Stimulated activated CD8-positive, alpha-beta memory T cell treated with anti-CD3 and anti-CD28 coated beads, Interleukin-15, amount 100 ng/mL, for 4 hours (primary cell): Measurements from ENCODE around the gene SLC9A8.
"Not testable (repeated sequence)": the region's sequence is repeated elsewhere in the genome, so short reads cannot be mapped to it uniquely, and the experiment has no call there.

Source experiments
- DNase-seq, 2 donors: peaks; one replicate each; pipeline ENCODE4 v3.0.0-alpha.2; 2020; ENCODE audit warnings: low read depth in 2 of 2

SLC9A8 gene

DNA sequence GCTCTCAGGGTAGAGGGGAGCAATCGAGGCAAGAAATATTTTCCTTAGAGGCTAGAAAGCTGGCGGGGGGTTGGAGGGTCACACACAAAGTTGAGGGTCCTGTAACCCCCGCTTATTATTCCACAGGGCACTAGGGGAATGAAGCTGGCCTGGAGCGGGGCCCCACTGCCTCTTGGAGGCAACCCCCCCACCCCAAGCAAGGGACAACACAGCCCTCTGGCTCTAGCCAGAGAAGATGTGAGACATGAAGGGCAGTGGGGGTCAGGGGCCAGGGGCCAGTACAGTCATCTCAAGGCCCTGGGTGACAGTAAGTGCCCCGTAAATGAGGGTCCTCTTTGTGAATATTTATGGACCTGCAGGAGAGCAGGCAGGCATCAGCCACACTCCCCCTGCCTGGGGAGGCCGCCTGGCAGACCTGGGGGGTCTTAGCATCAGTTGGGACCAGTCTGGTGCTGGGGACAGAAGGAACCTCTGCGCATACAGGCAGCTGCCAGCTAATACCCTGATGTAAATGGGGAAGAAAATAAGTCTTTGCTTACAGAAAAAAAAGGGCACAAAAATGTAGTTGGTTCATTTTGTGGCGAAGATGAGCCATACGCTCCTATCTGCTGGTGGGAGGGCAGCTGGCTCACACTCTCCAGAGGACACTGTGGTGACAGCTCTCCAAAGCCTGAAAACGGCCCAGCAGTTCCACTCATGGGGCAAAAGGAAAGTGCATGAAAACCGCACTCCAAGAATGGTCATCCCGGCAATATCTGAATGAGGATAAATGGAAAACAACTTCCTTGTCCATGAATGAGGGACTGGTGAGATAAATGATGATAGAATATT is 80.8 kb downstream of the SLC9A8 start:
- DNase-seq: no peak

DNA sequence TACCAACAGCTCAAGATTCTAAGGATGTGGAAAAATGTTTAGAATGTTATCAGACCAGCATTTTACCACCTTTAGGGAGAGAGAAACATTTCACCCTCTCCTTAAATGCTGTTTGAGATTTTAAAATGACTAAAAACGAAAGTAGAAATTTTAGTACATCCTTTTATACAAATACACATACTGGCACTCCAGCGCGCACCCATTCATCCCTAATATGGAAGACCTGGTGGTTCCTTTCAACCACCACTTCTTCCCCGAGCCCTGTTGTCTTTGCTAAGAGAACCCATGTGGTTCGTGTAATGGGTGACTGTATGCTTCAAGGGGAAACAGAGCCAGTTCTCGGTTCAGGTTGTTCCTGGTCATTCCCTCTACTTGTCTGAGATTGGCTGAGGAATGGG is 81.4 kb downstream of the SLC9A8 start:
- DNase-seq: no peak

- DNase-seq: not testable (repeated sequence)
These were observed 83.0 kb downstream of the SLC9A8 start for GRCh38 chr20:49895474-49896093.

GRCh38 chr20:49896204-49896603 is 83.6 kb downstream of the SLC9A8 start:
- no peak for DNase-seq

DNA sequence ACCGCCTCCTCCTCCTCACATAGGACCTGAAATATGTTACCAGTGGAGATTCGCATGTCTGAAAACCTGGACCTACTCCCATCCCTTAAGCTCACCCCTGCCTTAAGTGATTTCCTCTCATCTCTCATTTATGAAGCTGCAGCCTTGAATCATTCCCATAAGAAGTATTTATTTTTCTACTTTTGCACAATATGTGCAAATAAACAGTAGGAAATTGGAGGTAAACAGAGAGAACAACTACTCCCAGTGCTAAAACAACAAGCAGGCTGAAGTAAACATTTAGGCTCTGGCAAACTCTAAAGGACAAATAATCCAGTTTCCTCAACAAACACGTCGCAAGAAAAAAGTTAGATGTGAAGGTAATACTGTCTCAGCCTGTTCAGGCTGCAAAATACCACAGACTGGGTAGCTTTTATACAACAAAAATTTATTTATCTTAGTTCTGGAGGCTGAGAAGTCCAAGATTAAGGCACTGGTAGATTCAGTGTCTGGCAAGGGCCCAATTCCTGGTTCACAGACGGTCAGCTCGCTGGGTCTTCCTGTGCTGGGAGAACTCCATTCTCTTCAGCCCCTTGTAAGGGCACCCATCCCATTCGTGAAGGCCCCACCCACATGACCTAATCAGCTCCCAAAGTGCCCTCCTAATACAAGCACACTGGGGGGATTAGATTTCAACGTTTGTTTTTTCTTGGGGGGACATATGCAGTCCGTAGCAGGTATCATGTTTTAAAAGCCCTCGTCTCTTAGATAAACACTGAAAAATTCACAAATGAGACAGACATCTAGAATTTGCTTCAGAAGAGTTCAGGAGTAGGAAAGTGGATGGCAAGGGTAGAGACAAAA is 87.1 kb downstream of the SLC9A8 start:
- DNase-seq: no peak

DNA sequence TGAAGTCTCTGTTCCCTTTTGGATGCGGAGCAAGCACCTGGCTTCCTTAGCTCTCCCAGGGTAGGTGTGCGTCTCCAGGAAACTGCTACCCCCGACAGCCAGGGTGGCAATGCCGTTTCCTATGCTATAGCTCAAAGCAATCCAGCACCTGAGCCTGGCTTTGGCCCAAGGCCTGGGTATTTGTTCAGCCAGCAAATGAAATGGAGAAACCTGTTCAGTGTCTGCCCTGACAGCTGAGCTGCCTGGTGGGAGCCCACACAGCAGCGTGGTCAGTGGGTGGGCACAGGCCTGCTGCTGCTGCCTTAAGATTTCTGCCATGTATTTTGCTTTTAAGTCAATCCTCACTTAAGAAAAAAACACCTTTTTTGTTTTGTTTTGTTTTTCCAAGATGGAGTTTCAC is 89.0 kb downstream of the SLC9A8 start:
- DNase-seq: no peak

DNA sequence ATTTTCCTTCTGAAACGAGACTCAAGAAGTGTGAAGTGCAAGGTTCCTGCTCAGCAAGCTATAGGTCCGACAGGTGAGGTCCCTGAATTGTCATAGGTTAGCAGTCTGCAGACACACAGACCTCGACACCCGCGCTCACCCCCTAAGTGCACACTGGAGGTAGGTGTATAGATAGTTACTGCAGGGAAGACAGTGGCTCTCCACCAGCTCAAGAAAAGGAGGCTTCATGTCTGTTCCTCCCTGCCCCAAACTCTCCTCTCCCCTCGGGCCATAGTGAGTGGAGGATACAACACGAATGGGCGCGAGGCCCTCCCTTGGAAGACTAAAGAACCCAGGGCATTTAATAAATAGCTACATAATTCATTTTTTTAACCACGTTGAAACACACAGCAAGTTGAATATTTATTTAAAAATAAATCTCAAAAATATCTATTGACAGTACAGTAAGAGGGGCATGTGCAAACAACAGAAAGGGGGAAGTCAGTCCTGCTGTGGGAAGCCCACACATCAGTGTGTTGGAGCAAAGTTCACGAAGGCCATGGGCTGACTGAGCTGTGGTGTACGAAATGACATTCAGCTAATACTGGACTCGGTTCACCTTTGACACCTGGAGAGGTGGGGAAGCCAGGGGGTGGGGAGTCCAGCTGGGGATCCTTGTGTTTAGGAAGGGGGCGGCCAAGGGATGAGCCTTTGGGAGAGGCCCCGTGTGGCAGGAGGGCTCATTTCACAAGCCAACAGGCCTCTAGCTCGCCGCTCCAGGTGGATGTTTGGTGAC is 92.0 kb downstream of the SLC9A8 start:
- DNase-seq: no peak

- no peak for DNase-seq
These were observed 92.9 kb downstream of the SLC9A8 start for GRCh38 chr20:49905415-49906091.

- no peak for DNase-seq
These were observed 93.5 kb downstream of the SLC9A8 start for GRCh38 chr20:49906101-49906604.

DNA sequence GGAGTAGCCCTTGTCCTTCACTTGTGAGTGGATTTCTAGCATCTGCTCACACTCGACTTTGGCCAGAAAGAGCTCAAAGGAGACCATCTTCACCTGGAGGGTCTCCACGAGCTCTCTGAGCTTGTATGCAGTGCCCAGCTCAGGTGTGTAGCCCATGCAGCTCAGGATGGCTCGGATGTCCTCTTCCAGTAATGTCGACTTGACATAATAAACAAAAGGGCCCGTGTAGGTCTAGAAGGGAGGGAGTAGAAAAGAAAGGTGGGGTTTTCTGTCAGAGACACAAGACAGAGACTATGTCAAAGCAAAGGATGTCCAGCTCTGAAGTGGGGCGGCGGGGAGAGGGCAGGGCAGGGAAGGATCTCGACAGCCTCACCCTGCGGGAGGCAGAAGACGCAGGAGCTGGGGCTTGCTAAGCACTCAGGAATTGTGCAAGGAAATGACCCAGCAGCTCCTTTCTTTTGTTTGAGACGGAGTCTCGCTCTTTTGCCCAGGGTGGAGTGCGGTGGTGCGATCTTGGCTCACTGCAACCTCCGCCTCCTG is 94.1 kb downstream of the SLC9A8 start:
- DNase-seq: no peak

DNA sequence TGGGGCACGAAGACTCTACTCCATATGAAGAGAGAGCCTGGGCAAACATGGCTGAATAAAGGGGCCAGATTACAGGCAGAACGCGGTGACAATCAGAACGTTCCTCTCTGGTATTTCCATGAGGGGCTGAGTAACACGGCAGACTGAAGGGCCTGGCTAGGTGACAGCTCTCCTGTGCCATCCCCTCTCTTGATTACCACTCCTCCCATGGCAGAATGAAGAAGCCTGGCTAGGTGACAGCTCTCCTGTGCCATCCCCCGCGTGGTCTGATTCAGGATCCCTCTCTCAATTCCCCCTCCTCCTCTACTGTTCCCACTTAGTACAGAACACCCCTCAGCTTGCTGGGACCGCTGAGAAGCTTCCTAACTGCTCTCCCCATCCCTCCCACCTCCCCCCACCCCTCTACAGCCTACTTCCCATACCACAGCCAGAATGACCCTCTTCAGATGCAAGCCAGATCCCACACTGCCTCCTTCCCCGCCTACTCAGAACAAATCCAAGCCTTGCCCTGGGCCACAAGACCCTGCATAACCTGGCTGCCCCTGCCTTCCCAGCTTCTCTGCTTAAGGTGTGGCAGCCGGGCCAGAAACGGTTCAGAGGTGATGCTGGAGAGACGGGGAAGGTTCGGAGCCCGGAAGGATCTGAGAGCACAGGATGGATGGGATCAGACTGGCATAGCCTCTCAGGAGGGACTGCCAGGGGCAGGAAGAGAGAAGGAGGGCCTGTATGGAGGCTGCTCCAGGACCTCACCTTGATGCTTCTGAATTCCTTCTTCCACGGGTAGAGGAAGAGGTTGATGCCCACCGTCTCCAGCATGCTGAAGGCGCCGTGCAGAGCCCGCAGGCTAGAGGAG is 95.0 kb downstream of the SLC9A8 start:
- DNase-seq: no peak

GRCh38 chr20:49908258-49908565 is 95.6 kb downstream of the SLC9A8 start:
- DNase-seq: no peak

DNA sequence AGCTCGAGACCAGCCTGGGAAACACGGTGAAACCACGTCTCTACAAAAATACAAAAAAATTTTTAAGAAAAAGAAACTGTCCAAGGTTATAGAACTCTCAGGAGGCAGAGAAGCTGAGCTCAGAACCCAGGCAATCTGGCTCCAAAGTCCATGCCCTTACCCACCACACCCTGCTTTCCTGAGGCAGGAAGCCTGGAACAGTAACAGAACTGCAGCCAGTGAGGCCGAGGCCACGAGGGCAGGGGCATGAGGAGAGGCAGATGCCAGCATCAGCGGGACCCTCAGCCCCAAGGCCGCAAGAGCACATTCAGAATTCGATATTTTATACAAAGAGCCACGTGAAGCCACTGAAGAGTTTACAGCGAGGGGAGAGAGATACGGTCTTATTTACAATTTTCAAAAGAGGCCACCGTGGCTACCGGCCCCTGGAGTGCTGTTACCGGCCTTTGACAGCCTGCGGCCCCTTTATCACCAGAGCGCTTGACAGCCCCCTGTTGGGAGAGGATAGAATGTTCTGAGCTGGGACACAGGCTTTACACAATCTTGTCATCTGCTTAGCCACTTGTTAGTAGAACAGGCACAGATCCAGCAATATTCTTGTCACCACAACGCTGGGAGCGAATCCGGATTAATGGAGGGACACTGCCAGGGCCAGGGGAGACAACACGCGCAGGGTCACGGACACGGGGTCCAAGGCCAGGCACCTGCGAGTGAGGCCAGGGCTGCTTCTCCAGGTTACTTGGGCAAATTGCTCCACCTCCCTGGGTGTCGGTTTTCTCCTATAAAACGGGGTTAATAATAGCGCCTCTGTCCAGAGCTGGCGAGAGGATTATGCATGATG is 97.1 kb downstream of the SLC9A8 start:
- DNase-seq: no peak

- DNase-seq: no peak
These were observed 97.7 kb downstream of the SLC9A8 start for GRCh38 chr20:49910340-49910706.

DNA sequence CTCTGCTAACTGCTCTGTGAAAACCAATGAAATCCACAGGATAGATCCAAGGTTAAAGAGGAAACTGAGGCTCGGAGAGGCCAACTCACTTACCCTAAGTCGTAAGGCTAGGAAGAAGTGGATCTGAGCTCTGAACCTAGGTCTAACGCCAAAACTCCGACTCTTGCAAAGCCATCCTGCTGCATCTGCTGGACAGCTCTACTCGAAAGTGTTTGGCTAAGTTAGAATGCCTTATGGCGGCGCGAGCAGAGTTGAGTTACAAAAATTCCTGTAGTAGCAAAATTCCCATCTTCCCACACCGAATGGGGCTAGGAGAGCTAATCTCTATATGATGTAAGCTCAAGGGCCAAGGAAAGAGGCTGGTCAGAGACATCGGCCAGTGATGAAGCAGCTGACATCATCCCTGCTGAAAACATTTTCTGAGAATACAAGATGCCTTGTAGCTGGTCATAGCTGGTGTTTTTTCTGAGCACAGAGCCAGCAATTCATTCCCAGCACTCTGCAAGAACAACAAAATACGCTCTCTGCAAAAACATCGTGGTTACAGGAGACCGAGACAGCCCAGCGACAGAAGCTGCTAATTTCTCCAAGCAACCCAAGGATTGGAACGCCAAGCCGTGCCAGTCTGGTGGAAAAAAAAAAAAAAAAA is 100.9 kb downstream of the SLC9A8 start:
- no peak for DNase-seq

GRCh38 chr20:49914310-49915117 is 101.9 kb downstream of the SLC9A8 start:
- no peak for DNase-seq

- DNase-seq: no peak
These were observed 102.4 kb downstream of the SLC9A8 start for GRCh38 chr20:49915118-49915379.
